GM18526 (cell line): ENCODE data around the gene ADAMTSL3.

Source experiments
- POLR2A ChIP-seq: IDR thresholded peaks from 3 replicates; pipeline ENCODE4 v1.6.1; 2011; ENCODE audit not compliant: insufficient read length; ENCODE audit errors: extremely low read depth

Gene ADAMTSL3

GRCh38 chr15:83673385-83673784 lies 19.5 kb downstream of the ADAMTSL3 start:
- no peak for TF ChIP-seq POLR2A

GRCh38 chr15:83682476-83683088 lies 28.7 kb downstream of the ADAMTSL3 start:
- TF ChIP-seq POLR2A: no peak

- TF ChIP-seq POLR2A: no peak
Measured at GRCh38 chr15:83685916-83686332, 32.0 kb downstream of the ADAMTSL3 start.

GRCh38 chr15:83688201-83688600 lies 34.3 kb downstream of the ADAMTSL3 start:
- no peak for TF ChIP-seq POLR2A

- no peak for TF ChIP-seq POLR2A
Measured at GRCh38 chr15:83690676-83691075, 36.8 kb downstream of the ADAMTSL3 start.

- TF ChIP-seq POLR2A: no peak
Measured at GRCh38 chr15:83692746-83693581, 39.0 kb downstream of the ADAMTSL3 start.

- TF ChIP-seq POLR2A: no peak
Measured at GRCh38 chr15:83694015-83694414, 40.1 kb downstream of the ADAMTSL3 start.

- no peak for TF ChIP-seq POLR2A
Measured at GRCh38 chr15:83694536-83694935, 40.6 kb downstream of the ADAMTSL3 start.

- no peak for TF ChIP-seq POLR2A
Measured at GRCh38 chr15:83695246-83695645, 41.3 kb downstream of the ADAMTSL3 start.

- no peak for TF ChIP-seq POLR2A
Measured at GRCh38 chr15:83695901-83696425, 42.0 kb downstream of the ADAMTSL3 start.

GRCh38 chr15:83697716-83698115 lies 43.8 kb downstream of the ADAMTSL3 start:
- no peak for TF ChIP-seq POLR2A

- TF ChIP-seq POLR2A: no peak
Measured at GRCh38 chr15:83698294-83698693, 44.4 kb downstream of the ADAMTSL3 start.

GRCh38 chr15:83699028-83699427 lies 45.1 kb downstream of the ADAMTSL3 start:
- TF ChIP-seq POLR2A: no peak

GRCh38 chr15:83700082-83700481 lies 46.2 kb downstream of the ADAMTSL3 start:
- no peak for TF ChIP-seq POLR2A

GRCh38 chr15:83708328-83708727 lies 54.4 kb downstream of the ADAMTSL3 start:
- TF ChIP-seq POLR2A: no peak

GRCh38 chr15:83709241-83709640 lies 55.3 kb downstream of the ADAMTSL3 start:
- no peak for TF ChIP-seq POLR2A
